ENCODE data around the gene PLA2G5.

PLA2G5 gene

GRCh38 chr1:20114021-20114648 lies 44.1 kb downstream of the PLA2G5 start:
- Histone ChIP-seq H3K36me3 (no peaks in the 10 kb centered on the region), H3K4me1 (ENCODE audit: control insufficient read depth in 1 of 2, insufficient read depth in 1 of 2, low read depth in 1 of 2, low read length in 1 of 2) (no peaks in the 10 kb centered on the region), H3K27ac (no peak overlapping the region), H3K9me3 (no peaks in the 10 kb centered on the region), H3K4me3 (ENCODE audit: low read depth in 1 of 2, low read length in 1 of 2) (no peak overlapping the region), H3K27me3 (peaks cover 5% of the 10 kb centered on the region)
- TF ChIP-seq CTCF (IDR thresholded peaks at IDR 0.05), result no peak

GRCh38 chr1:20115479-20115878 lies 45.5 kb downstream of the PLA2G5 start:
- Histone ChIP-seq H3K27ac (no peak overlapping the region), H3K9me3 (no peaks in the 10 kb centered on the region), H3K27me3 (peaks cover 7% of the 10 kb centered on the region), H3K4me3 (ENCODE audit: low read depth in 1 of 2, low read length in 1 of 2) (no peak overlapping the region), H3K36me3 (no peaks in the 10 kb centered on the region), H3K4me1 (ENCODE audit: control insufficient read depth in 1 of 2, insufficient read depth in 1 of 2, low read depth in 1 of 2, low read length in 1 of 2) (no peaks in the 10 kb centered on the region)
- no peak for TF ChIP-seq CTCF (IDR thresholded peaks at IDR 0.05)

- H3K4me3 ChIP-seq (ENCODE audit: low read depth in 1 of 2, low read length in 1 of 2), result no peak overlapping the region
- peaks cover 7% of the 10 kb centered on the region for H3K27me3 ChIP-seq
- H3K36me3 ChIP-seq, result no peaks in the 10 kb centered on the region
- TF ChIP-seq CTCF (IDR thresholded peaks at IDR 0.05), result no peak
- no peaks in the 10 kb centered on the region for H3K4me1 ChIP-seq (ENCODE audit: control insufficient read depth in 1 of 2, insufficient read depth in 1 of 2, low read depth in 1 of 2, low read length in 1 of 2)
- no peaks in the 10 kb centered on the region for H3K9me3 ChIP-seq
- no peak overlapping the region for H3K27ac ChIP-seq
Measured at GRCh38 chr1:20115916-20116315, 45.9 kb downstream of the PLA2G5 start.

- peaks cover 12% of the 10 kb centered on the region for H3K27me3 ChIP-seq
Measured at GRCh38 chr1:20117236-20117635, 47.2 kb downstream of the PLA2G5 start.

GRCh38 chr1:20119347-20119746 lies 49.4 kb downstream of the PLA2G5 start, which contains the start of gene PLA2G2D:
TSS of gene PLA2G2D (minus strand) at chr1:20119536. CDS start at chr1:20119498, 38 bp downstream.
- no peaks in the 10 kb centered on the region for H3K36me3 ChIP-seq
- TF ChIP-seq CTCF (IDR thresholded peaks at IDR 0.05), result no peak
- no peak within 1 kb of the TSS for H3K4me3 ChIP-seq (ENCODE audit: low read depth in 1 of 2, low read length in 1 of 2)
- H3K4me1 ChIP-seq (ENCODE audit: control insufficient read depth in 1 of 2, insufficient read depth in 1 of 2, low read depth in 1 of 2, low read length in 1 of 2), result no peaks in the 10 kb centered on the region
- H3K27ac ChIP-seq, result no peak within 1 kb of the TSS
- H3K27me3 ChIP-seq, result peaks cover 22% of the 10 kb centered on the region
- H3K9me3 ChIP-seq, result no peaks in the 10 kb centered on the region

More at GRCh38 chr1:20117236-20117635, 47.2 kb downstream of the PLA2G5 start:
- Histone ChIP-seq H3K9me3 (no peaks in the 10 kb centered on the region), H3K4me1 (ENCODE audit: control insufficient read depth in 1 of 2, insufficient read depth in 1 of 2, low read depth in 1 of 2, low read length in 1 of 2) (no peaks in the 10 kb centered on the region), H3K4me3 (ENCODE audit: low read depth in 1 of 2, low read length in 1 of 2) (no peak overlapping the region), H3K36me3 (no peaks in the 10 kb centered on the region), H3K27ac (no peak overlapping the region)
- TF ChIP-seq CTCF (IDR thresholded peaks at IDR 0.05), result no peak

Data from neutrophil (primary cell).